Activated CD4-positive, alpha-beta T cell treated with anti-CD3 and anti-CD28 coated beads, Interleukin-2, amount 50 U/mL, for 16 hours (primary cell): ENCODE measurements around the gene NPIPB2.
"Not testable (repeated sequence)": the region's sequence is repeated elsewhere in the genome, so short reads cannot be mapped to it uniquely, and the experiment has no call there.

ENCODE experiments used
- DNase-seq: peaks from one replicate; pipeline ENCODE4 v3.0.0-alpha.2; 2020

Gene NPIPB2

DNA sequence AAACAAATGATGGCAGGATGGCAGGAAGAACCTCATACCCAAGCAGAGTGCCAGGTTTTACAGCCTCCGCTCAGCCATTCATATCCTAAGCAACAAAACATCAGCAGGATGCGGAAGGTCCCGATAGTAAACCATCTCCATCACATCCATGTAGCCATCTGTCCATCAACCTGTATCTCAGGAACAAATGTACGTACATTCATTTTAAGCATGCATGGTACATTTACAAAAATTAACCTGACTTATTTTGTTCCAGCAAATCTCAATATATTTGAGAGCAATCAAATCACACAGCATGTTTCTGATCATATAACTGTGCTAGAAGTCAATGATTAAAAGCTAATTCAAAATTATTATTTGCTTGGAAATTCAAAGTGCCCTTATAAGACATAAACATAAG is at the start of gene NPIPB2:
NPIPB2 (minus strand) TSS at position 101 of the 400 bp plus-strand sequence; CDS start at position 101, 0 bp downstream.
- not testable (repeated sequence) for DNase-seq

DNA sequence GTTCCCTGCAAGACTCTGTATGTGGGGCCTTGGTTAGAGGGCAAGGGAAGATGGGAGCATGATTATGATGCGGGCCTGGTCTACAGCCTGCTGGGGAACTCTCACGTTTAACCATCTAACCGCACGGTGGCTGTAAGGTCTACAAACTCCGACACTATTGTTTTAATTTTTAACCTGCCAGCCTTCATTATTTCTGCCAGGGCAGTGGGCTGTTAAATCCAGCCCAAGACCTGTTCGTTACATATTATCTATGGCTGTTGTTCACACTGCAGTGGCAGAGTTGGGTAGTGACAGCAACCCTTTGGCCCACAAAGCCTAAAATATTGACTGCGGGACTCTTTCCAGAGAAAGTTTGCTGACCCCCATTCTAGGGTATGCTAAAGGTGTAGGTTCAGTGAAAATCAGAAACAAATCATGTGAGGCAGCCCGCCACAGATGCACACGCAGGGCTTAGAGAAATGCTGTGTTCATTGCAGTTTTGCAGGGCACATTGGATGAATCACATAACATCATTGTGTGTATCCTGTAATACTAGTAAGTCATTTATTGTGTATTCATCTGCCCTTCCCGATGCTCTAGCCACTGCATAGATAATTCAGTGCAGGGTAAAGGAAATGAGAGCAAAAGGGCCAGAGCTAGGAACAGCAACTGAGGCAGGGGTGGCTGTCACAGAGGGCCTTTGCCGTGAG is 49.0 kb upstream of the NPIPB2 start:
- DNase-seq, result no peak

DNA sequence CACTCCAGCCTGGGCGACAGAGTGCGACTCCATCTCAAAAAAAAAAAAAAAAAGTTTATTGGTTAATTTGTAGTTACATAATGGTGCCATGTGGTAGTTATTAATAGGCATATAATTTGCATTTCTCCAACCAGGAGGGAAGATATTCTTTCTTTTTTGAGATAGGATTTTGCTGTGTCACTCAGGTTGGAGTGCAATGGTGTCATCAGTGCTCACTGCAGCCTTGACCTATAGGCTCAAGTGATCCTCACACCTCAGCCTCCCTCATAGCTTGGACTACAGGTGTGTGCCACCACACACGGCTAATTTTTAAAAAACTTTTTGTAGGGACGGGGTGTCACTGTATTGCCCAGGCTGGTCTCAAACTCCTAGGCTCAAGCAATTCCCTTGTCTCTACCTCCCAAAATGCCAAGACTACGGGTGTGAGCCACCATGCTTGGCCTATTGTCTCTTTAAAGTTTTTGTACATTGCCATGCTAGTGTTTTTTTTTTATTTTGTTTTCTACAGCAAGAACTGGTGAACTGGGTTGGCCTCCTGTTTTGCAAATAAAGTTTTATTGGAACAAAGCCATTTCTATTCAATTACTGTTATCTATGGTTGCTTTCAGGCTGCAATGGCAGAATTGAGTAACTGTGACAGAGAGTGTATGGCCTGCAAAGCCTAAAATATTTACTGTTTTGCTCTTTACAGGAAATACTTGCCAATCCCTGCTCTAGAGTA is 46.6 kb upstream of the NPIPB2 start:
- no peak for DNase-seq

DNA sequence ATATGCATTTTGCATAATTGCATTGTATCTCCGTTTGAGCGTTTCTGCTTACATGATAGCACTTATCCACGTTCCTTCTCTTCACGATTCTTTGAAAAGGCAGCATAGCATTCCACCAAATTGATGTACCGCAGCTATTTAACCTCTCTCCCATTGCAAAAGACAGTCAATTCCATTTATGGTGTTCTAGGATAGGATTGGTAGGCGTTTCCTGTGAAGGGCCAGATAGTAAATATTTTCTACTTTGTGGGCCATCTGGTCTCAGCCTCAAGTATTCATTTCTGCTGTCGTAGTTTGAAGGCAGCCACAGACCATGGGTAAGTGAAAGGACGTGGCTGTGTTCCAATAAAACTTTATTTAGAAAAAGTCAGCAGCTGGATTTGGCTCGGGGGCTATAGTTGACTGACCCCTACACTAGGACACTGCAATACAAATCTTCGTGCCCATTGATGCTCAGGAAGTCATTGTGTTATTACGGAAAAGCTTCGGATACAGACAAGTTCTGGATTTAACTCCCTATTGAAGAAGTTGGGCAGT is 44.7 kb upstream of the NPIPB2 start:
- no peak for DNase-seq

DNA sequence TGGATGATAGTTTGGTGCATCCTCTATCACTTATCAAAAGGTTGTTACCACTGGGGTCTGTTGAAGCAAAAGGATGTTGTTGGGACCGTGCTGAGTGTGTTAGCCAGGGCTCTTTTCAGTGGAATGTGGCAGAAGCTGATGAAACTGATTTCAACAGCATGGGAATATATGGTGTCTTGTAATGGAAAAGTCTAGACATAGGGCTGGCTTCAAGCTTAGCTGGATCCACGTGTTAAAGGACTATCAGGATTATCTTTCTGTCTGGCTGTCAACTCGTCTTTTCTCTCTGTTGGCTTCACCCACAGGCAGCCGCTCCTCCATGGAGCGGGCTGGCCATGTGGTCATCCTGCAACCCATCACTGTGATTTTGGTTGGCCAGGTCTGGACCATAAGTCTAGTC is 43.4 kb upstream of the NPIPB2 start:
- DNase-seq, result no peak

DNA sequence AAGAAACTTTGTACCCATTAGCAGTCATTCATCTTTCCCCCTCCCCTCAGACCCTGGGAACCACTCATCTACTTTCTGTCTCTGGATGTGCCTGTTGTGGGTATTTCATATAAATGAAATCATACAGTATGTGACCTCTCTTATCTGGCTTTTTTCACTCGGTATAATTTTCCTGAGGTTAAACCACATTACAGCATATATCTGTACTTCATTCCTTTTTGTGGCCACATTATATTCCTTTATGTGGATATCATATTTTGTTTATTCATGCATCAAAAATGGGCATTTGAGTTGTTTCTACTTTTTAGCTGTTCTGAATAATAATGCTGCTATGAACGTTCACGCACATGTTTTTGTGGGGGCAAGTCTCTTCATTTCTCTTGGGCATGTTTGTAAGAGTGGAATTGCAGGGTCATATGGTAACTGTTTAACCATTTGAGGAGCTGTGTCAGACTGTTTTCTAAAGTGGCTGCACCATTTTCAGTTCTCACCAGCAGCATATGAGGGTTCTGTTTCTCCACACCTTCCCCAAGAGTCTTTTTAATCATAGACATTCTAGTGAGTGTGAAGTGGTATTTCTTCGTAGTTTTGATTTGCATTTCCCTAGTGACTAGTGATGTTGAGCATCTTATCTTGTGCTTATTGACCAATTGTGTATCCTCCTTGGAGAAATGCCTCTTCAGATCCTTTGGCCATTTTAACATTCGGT is 38.4 kb upstream of the NPIPB2 start:
- DNase-seq, result no peak

DNA sequence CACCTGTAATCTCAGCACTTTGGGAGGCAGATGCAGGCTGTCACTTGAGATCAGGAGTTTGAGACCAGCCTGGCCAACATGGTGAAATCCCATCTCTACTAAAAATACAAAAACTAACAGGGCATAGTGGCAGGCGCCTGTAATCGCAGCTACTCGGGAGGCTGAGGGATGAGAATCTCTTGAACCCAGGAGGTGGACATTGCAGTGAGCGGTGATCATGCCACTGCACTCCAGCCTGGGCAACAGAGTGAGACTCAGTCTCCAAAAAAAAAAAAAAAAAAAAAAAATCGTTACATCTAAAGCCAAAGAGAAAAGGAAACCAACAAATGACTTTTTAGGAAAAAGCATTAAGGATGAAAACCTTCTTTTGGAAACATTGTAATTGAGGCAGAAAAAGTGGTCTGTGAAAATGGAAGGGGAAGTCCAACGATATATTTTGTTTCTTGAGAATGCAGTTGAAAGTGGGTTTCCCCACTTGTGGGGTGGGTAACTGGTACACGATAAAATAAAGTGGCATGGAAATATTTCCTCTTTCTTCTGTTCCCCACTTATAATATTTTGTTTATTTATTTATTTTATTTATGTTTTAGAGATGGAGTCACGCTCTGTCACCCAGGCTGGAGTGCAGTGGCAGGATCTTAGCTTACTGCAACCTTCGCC is 37.3 kb upstream of the NPIPB2 start:
- no peak for DNase-seq

DNA sequence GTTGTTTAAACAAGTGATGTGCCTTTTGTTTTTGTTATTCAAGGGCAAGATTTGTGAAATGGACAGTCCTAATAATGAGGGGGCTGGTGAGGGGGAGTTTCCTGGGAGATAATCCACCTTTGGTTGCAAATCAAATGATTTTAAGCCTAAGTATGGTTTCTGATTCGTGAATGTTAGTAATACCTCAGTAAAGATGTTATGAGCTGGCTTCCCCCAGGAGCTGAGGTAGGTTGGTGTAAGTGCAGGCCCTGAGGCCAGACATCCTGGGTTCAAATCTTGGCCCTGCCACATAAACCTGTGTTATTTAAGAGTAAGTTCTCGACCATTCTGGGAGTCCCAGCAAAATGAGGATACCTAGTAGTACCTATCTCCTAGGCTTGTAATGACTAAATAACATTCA is 36.2 kb upstream of the NPIPB2 start:
- no peak for DNase-seq

DNA sequence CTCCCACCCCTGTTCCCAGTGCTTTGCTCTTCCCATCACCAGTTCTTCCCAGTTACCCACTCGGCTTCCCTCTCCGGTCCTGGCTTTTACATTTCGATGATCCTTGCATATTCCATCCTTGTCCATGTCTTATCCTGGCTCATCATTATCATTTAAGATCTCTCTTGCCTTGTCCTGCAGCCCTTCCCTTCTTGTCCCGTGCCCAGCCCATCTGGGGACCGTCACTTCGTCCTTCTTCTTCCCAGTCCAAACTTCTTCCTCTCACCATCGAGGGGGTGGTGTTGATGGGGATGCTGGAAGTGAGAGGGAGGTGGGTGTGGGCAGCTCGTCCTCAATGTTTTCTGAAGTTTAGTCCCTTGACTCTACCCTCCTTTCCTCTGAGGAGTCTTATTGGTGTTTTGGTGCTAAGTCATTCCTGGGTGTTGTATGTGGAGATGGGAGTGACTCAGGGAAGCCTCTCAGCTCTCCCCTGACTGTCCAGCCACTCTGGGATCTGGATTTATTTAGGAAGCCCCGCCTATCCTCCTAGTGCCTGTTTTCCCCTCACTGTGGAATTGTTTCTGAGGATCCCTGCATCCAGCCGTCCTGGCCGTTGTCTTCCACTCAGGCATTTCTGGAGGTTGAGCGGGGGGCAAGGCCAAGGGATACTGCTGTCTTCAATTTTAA is 35.7 kb upstream of the NPIPB2 start:
- no peak for DNase-seq

DNA sequence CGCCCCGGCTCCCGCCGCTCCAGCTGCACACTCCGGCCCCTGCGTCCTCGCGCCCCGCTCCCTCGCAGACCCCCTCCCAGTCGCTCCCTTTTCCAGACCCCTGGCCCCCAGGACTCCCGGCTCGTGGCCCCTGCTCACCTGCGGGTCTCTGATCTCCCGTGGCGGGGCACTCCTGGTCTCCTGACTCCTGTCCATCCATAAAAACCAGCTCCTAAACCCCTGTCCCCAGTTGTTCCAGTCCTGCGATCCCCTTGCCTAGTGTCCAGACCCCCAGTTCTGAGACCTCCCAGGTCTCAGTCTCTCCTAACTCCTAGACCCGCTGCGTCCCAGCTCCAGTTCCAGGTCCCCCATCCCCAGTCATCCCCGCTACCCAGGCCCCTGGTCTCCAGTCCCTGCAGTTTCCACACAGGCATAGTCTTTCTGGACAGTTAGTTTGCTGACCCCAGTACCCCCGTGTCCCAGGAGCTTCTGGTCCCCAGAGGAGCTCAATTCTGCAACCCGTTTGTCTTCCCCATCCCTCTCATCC is 35.1 kb upstream of the NPIPB2 start:
- DNase-seq, result no peak

DNA sequence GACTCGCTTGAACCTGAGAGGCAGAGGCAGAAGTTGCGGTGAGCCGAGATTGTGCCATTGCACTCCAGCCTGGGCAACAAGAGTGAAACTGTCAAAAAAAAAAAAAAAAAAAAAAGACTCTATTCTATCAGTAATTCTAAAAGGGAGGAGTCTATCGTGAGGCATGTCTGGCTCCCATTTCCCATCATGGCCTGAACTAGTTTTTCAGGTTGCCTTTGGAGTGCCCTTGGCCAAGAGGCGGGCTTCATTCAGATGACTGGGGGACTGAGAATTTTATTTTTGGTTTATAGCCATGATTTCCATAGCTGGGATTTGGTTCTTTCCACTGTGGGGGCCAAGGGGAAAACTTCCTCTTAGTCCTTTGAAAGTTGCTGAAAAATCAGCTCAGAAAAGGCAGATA is 31.2 kb upstream of the NPIPB2 start:
- no peak for DNase-seq

DNA sequence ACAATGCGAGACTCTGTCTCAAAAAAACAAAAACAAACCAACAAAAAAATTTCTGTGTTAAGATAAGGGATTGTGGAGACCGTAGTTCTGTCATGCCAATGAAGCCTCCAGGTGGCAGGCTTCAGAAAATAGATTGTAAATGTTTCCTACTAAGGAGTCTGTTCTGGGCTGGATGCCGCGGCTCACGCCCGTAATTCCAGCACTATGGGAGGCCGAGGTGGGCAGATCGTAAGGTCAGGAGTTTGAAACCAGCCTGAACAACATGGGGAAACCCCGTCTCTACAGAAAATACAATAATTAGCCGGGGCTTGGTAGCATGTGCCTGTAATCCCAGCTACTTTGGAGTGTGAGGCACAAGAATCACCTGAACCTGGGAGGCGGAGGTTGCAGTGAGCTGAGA is 30.3 kb upstream of the NPIPB2 start:
- DNase-seq, result no peak

DNA sequence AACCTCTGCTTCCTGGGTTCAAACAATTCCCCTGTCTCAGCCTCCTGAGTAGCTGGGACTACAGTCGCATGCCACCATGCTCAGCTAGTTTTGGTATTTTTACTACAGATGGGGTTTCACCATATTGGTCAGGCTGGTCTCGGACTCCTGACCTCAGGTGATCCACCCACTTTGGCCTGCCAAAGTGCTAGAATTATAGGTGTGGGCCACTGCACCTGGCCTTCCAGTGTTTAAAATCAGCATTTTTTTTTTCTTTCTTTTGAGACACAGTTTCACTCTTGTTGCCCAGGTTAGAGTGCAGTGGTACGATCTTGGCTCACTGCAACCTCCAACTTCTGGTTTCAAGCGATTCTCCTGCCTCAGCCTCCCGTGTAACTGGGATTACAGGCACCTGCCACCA is 28.4 kb upstream of the NPIPB2 start:
- not testable (repeated sequence) for DNase-seq

DNA sequence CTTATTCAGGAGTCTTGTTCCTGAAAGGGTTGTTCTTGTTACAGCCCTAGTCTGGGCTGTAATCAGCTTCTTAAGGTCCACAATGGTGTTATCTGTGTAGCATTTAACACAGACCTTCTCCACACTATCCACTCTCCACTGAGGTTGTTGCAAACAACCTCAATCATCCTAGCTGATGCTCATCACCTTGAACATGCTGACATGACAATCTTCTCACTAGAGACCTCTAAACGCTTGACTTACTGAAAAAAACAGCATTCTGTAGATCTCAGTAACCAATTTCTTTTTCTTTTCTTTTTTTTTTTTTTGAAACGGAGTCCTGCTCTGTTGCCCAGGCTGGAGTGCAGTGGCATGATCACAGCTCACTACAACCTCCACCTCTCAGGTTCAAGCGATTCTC is 26.7 kb upstream of the NPIPB2 start:
- DNase-seq, result no peak

DNA sequence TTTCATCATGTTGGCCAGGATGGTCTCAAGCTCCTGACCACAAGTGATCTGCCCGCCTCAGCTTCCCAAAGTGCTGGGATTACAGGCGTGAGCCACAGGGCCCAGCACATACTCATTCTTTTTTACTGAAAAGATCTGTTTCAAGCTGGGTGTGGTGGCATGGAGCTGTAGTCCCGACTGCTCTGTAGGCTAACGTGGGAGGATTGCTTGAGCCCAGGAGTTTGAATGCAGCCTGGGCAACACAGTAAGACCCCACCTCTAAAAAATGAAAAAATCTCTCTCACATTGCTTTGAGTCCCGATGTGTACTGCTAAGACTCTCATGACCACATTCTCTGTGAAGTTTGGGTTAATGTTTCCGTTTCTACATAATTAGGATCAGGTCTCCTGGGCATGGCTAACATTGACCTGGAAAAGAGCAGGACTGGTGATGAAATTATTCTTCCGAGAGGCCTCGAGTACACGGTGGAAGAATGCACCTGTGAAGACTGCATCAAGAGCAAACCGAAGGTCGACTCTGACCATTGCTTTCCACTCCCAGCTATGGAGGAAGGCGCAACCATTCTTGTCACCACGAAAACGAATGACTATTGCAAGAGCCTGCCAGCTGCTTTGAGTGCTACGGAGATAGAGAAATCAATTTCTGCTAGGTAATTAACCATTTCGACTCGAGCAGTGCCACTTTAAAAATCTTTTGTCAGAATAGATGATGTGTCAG is 25.5 kb upstream of the NPIPB2 start:
- DNase-seq, result no peak

DNA sequence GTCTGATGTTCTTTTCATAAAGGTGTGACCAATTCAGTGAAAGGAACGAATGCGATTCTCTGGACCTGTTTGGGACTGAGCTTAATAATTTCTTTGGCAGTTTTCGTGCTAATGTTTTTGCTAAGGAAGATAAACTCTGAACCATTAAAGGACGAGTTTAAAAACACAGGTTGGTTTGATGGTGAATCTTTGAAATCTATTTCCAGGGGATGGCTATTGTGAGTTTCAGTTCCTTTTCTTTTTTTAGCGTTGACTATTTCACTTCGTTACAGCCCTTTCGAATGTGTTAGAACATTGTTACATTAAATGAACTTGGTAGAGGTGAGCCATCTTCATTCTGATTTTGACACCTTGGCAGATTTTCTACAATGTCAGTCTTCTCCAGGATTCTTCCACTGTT is 24.3 kb upstream of the NPIPB2 start:
- DNase-seq, result no peak

DNA sequence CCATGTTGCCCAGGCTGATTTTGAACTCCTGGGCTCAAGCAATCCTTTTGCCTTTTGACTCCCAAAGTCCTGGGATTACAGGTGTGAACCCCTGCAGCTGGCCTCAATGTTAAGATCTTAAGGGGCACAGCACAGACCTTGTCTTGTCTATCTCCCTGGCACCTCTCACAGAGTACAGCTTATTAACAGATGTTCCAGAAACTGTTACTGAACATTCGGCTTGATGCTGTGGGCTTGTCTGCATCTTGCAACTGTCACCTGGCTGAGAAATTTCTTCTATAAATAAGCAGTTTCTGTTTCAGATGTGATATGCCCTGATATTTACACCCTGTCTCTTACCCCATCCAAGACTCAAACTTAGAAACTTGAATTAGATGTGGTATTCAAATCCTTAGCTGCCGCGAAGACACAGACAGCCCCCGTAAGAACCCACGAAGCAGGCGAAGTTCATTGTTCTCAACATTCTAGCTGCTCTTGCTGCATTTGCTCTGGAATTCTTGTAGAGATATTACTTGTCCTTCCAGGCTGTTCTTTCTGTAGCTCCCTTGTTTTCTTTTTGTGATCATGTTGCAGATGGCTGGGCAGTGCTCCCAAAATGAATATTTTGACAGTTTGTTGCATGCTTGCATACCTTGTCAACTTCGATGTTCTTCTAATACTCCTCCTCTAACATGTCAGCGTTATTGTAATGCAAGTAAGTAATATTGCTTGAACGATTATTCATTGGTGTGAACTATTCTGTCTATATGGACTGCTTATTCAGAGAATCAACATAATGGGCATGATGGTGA is 23.1 kb upstream of the NPIPB2 start, which contains the start of gene TNFRSF17:
TNFRSF17 (plus strand) TSS at position 450 of the 791 bp plus-strand sequence; CDS start at position 565, 115 bp downstream.
- no peak for DNase-seq

DNA sequence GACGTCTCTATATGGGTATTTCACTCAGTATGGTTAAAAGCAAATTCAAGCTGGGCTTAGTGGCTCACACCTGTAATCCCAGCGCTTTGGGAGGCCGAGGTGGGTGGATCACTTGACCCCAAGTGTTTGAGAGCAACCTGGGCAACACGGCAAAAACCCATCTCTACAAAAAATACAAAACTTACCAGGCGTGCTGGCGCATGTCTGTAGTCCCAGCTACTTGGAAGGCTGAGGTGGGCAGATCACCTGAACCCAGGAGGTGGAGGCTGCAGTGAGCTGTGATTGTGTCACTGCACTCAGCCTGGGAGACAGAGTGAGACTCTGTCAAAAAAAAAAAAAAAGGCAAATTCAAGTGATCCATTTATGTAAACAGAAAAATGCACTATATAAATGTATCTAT is 21.9 kb upstream of the NPIPB2 start:
- no peak for DNase-seq

DNA sequence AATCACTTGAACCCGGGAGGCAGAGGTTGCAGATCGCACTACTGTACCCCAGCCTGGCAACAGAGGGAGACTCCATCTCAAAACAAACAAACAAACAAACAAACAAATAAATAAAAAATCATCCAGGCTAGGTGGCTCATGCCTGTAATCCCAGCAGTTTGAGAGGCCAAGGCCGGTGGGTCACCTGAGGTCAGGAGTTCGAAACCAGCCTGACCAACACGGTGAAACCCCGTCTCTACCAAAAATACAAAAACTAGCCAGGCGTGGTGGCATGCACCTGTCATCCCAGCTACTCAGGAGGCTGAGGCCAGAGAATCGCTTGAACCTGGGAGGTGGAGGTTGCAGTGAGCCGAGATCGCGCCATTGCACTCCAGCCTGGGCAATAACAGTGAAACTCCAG is 21.1 kb upstream of the NPIPB2 start:
- DNase-seq, result not testable (repeated sequence)

DNA sequence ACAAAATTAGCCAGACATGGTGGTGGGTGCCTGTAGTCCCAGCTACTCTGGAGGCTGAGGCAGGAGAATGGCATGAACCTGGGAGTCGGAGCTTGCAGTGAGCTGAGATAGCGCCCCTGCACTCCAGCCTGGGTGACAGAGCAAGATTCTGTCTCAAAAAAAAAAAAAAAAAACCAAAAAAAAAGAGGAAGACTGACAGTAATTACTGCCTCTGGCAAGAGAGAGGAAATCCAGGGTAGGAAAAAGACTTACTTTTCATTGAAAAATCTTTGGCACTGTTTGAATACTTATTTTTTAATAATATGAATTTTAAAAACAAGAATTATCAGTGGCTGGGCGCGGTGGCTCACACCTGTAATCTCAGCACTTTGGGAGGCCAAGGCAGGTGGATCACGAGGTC is 20.6 kb upstream of the NPIPB2 start:
- DNase-seq, result not testable (repeated sequence)
